ENCODE results near the gene NCAPH2. TPM values are rescaled to one million over a fixed set of nuclear protein-coding genes. Genes with fewer than 3 reads are reported as not detected.
A peak's percentile ranks its signal among the peaks of the same experiment; 100 is the strongest.

NCAPH2 gene
- total and polyA plus RNA-seq, 4 donors: 18.2 to 67.4 (median 33.6) TPM

- no peak for DNase-seq
- ATAC-seq (ENCODE audit: low FRiP score): no peak
- Histone ChIP-seq H3K36me3 (ENCODE audit: control insufficient read depth in 1 of 2, insufficient read depth in 2 of 2, low read length in 1 of 2) (peaks cover 0 to 29% of the 10 kb centered on the region in 2 donors), H3K4me1 (ENCODE audit: control insufficient read depth in 1 of 2, insufficient read depth in 2 of 2, low read length in 2 of 2) (no peaks in the 10 kb centered on the region), H3K4me3 (ENCODE audit: low read length in 2 of 2) (no peak overlapping the region), H3K27me3 (ENCODE audit: control insufficient read depth in 1 of 2, insufficient read depth in 2 of 2, low read length in 1 of 2) (no peaks in the 10 kb centered on the region), H3K27ac (ENCODE audit: low read depth in 1 of 2, low read length in 2 of 2) (no peak overlapping the region), H3K9me3 (ENCODE audit: control insufficient read depth, low read length) (no peaks in the 10 kb centered on the region)
- intact Hi-C loops (cut with DNase I): no loop called here
- WGBS, 2 donors: 91 to 92% methylated on average over 28 to 30 of the region's 30 CpGs
Observed at GRCh38 chr22:50465066-50465930, 42.7 kb upstream of the NCAPH2 start.

GRCh38 chr22:50467341-50467740 lies 40.7 kb upstream of the NCAPH2 start:
- H3K27me3 ChIP-seq (ENCODE audit: control insufficient read depth in 1 of 2, insufficient read depth in 2 of 2, low read length in 1 of 2): no peaks in the 10 kb centered on the region
- H3K27ac ChIP-seq (ENCODE audit: low read depth in 1 of 2, low read length in 2 of 2): no peak overlapping the region
- peaks cover 0 to 23% of the 10 kb centered on the region in 2 donors for H3K36me3 ChIP-seq (ENCODE audit: control insufficient read depth in 1 of 2, insufficient read depth in 2 of 2, low read length in 1 of 2)
- intact Hi-C loops (cut with DNase I): no loop called here
- H3K4me3 ChIP-seq (ENCODE audit: low read length in 2 of 2): no peak overlapping the region
- no peaks in the 10 kb centered on the region for H3K9me3 ChIP-seq (ENCODE audit: control insufficient read depth, low read length)
- H3K4me1 ChIP-seq (ENCODE audit: control insufficient read depth in 1 of 2, insufficient read depth in 2 of 2, low read length in 2 of 2): no peaks in the 10 kb centered on the region
- DNase-seq (no peak), ATAC-seq (ENCODE audit: low FRiP score) (no peak)
- WGBS, 2 donors: 87 to 88% methylated on average over 21 to 24 of the region's 24 CpGs

GRCh38 chr22:50467773-50468440 lies 40.1 kb upstream of the NCAPH2 start:
- H3K4me3 ChIP-seq (ENCODE audit: low read length in 2 of 2): no peak overlapping the region
- intact Hi-C loops (cut with DNase I): no loop called here
- no peaks in the 10 kb centered on the region for H3K9me3 ChIP-seq (ENCODE audit: control insufficient read depth, low read length)
- ATAC-seq (ENCODE audit: low FRiP score): no peak
- no peaks in the 10 kb centered on the region for H3K27me3 ChIP-seq (ENCODE audit: control insufficient read depth in 1 of 2, insufficient read depth in 2 of 2, low read length in 1 of 2)
- WGBS, 2 donors: 85% methylated on average over 22 of the region's 22 CpGs
- H3K27ac ChIP-seq (ENCODE audit: low read depth in 1 of 2, low read length in 2 of 2): no peak overlapping the region
- DNase-seq: no peak
- H3K36me3 ChIP-seq (ENCODE audit: control insufficient read depth in 1 of 2, insufficient read depth in 2 of 2, low read length in 1 of 2): peaks cover 0 to 23% of the 10 kb centered on the region in 2 donors
- H3K4me1 ChIP-seq (ENCODE audit: control insufficient read depth in 1 of 2, insufficient read depth in 2 of 2, low read length in 2 of 2): no peaks in the 10 kb centered on the region

GRCh38 chr22:50468626-50469025 lies 39.4 kb upstream of the NCAPH2 start:
- DNase-seq (no peak), ATAC-seq (ENCODE audit: low FRiP score) (no peak)
- H3K9me3 ChIP-seq (ENCODE audit: control insufficient read depth, low read length): no peaks in the 10 kb centered on the region
- WGBS, 2 donors: 87 to 88% methylated on average over 8 of the region's 8 CpGs
- H3K4me1 ChIP-seq (ENCODE audit: control insufficient read depth in 1 of 2, insufficient read depth in 2 of 2, low read length in 2 of 2): no peaks in the 10 kb centered on the region
- H3K27ac ChIP-seq (ENCODE audit: low read depth in 1 of 2, low read length in 2 of 2): no peak overlapping the region
- intact Hi-C loops (cut with DNase I): no loop called here
- no peak overlapping the region for H3K4me3 ChIP-seq (ENCODE audit: low read length in 2 of 2)
- H3K27me3 ChIP-seq (ENCODE audit: control insufficient read depth in 1 of 2, insufficient read depth in 2 of 2, low read length in 1 of 2): no peaks in the 10 kb centered on the region
- H3K36me3 ChIP-seq (ENCODE audit: control insufficient read depth in 1 of 2, insufficient read depth in 2 of 2, low read length in 1 of 2): peaks cover 0 to 19% of the 10 kb centered on the region in 2 donors

- DNase-seq (peak in 1 of 2 donors; percentile 79), ATAC-seq (ENCODE audit: low FRiP score) (no peak)
- Histone ChIP-seq H3K4me1 (ENCODE audit: control insufficient read depth in 1 of 2, insufficient read depth in 2 of 2, low read length in 2 of 2) (no peaks in the 10 kb centered on the region), H3K27me3 (ENCODE audit: control insufficient read depth in 1 of 2, insufficient read depth in 2 of 2, low read length in 1 of 2) (no peaks in the 10 kb centered on the region), H3K36me3 (ENCODE audit: control insufficient read depth in 1 of 2, insufficient read depth in 2 of 2, low read length in 1 of 2) (peaks cover 0 to 16% of the 10 kb centered on the region in 2 donors), H3K9me3 (ENCODE audit: control insufficient read depth, low read length) (no peaks in the 10 kb centered on the region), H3K27ac (ENCODE audit: low read depth in 1 of 2, low read length in 2 of 2) (no peak overlapping the region), H3K4me3 (ENCODE audit: low read length in 2 of 2) (no peak overlapping the region)
- 58 to 60% methylated on average over 22 to 25 of the region's 25 CpGs for WGBS, 2 donors
- intact Hi-C loops (cut with DNase I): no loop called here
Observed at GRCh38 chr22:50469377-50470305, 38.4 kb upstream of the NCAPH2 start.

GRCh38 chr22:50470491-50470890 lies 37.5 kb upstream of the NCAPH2 start:
- H3K27me3 ChIP-seq (ENCODE audit: control insufficient read depth in 1 of 2, insufficient read depth in 2 of 2, low read length in 1 of 2): no peaks in the 10 kb centered on the region
- WGBS, 2 donors: 67 to 73% methylated on average over 6 of the region's 6 CpGs
- H3K27ac ChIP-seq (ENCODE audit: low read depth in 1 of 2, low read length in 2 of 2): no peak overlapping the region
- no peaks in the 10 kb centered on the region for H3K9me3 ChIP-seq (ENCODE audit: control insufficient read depth, low read length)
- H3K36me3 ChIP-seq (ENCODE audit: control insufficient read depth in 1 of 2, insufficient read depth in 2 of 2, low read length in 1 of 2): peaks cover 0 to 11% of the 10 kb centered on the region in 2 donors
- intact Hi-C loops (cut with DNase I): no loop called here
- ATAC-seq (ENCODE audit: low FRiP score) (no peak), DNase-seq (no peak)
- no peaks in the 10 kb centered on the region for H3K4me1 ChIP-seq (ENCODE audit: control insufficient read depth in 1 of 2, insufficient read depth in 2 of 2, low read length in 2 of 2)
- H3K4me3 ChIP-seq (ENCODE audit: low read length in 2 of 2): no peak overlapping the region

- 78 to 79% methylated on average over 21 of the region's 21 CpGs for WGBS, 2 donors
- no peaks in the 10 kb centered on the region for H3K4me1 ChIP-seq (ENCODE audit: control insufficient read depth in 1 of 2, insufficient read depth in 2 of 2, low read length in 2 of 2)
- ATAC-seq (ENCODE audit: low FRiP score) (no peak), DNase-seq (no peak)
- peaks cover 0 to 5% of the 10 kb centered on the region in 2 donors for H3K36me3 ChIP-seq (ENCODE audit: control insufficient read depth in 1 of 2, insufficient read depth in 2 of 2, low read length in 1 of 2)
- intact Hi-C loops (cut with DNase I): no loop called here
- no peak overlapping the region for H3K27ac ChIP-seq (ENCODE audit: low read depth in 1 of 2, low read length in 2 of 2)
- H3K9me3 ChIP-seq (ENCODE audit: control insufficient read depth, low read length): no peaks in the 10 kb centered on the region
- H3K4me3 ChIP-seq (ENCODE audit: low read length in 2 of 2): no peak overlapping the region
- H3K27me3 ChIP-seq (ENCODE audit: control insufficient read depth in 1 of 2, insufficient read depth in 2 of 2, low read length in 1 of 2): no peaks in the 10 kb centered on the region
Observed at GRCh38 chr22:50471197-50471847, 36.7 kb upstream of the NCAPH2 start.

GRCh38 chr22:50471962-50472361 lies 36.1 kb upstream of the NCAPH2 start:
- no peaks in the 10 kb centered on the region for H3K9me3 ChIP-seq (ENCODE audit: control insufficient read depth, low read length)
- no peak overlapping the region for H3K27ac ChIP-seq (ENCODE audit: low read depth in 1 of 2, low read length in 2 of 2)
- WGBS, 2 donors: 81 to 86% methylated on average over 5 of the region's 5 CpGs
- H3K4me3 ChIP-seq (ENCODE audit: low read length in 2 of 2): no peak overlapping the region
- intact Hi-C loops (cut with DNase I): no loop called here
- peaks cover 0 to 4% of the 10 kb centered on the region in 2 donors for H3K36me3 ChIP-seq (ENCODE audit: control insufficient read depth in 1 of 2, insufficient read depth in 2 of 2, low read length in 1 of 2)
- DNase-seq: no peak
- ATAC-seq (ENCODE audit: low FRiP score): no peak
- H3K4me1 ChIP-seq (ENCODE audit: control insufficient read depth in 1 of 2, insufficient read depth in 2 of 2, low read length in 2 of 2): no peaks in the 10 kb centered on the region
- H3K27me3 ChIP-seq (ENCODE audit: control insufficient read depth in 1 of 2, insufficient read depth in 2 of 2, low read length in 1 of 2): no peaks in the 10 kb centered on the region

Data from aorta (tissue), 5 donors.